IMR-90 (cell line): ENCODE data around the gene ITM2B. TPM values are rescaled to one million over a fixed set of nuclear protein-coding genes. Genes with fewer than 3 reads are reported as not detected.

ENCODE experiments used
- ATAC-seq: fragments of 200-7000 bp; cut with Tn5 transposase; 2 replicates; pipeline ENCODE4 v1.9.1; 2020; ENCODE audit warnings: low read depth, mild to moderate bottlenecking, moderate library complexity
- BruUV-seq: library from RNA; stranded (reverse); fragments of 400-500 nt; replicated peaks from 2 replicates; lab custom pipeline; 2021; lab: Mats Ljungman, UMichigan
- CTCF ChIA-PET: fragments of 300-600 bp; formaldehyde crosslinking; extraction: SDS; loops from one replicate; lab custom pipeline; 2021; ENCODE audit warnings: antibody characterized with exemption; lab: Yijun Ruan, JAX
- POLR2A ChIA-PET: fragments of 300-600 bp; sonication (Branson Sonifier 250); formaldehyde crosslinking; loops from one replicate; lab custom pipeline; 2022; ENCODE audit warnings: antibody characterized with exemption; ENCODE audit not compliant: unreplicated experiment; lab: Charles Lee
- DNase-seq: peaks from one replicate; pipeline ENCODE4 v3.0.0; 2013
- H2AFZ ChIP-seq: replicated peaks from 2 replicates; pipeline ENCODE3; 2013; ENCODE audit warnings: low read length, mild to moderate bottlenecking; ENCODE audit not compliant: poor library complexity
- H2AK5ac ChIP-seq: 2 replicates; pipeline ENCODE4 v1.6.1; 2013; ENCODE audit warnings: low read depth, low read length, inconsistent platforms
- H2AK9ac ChIP-seq: replicated peaks from 2 replicates; pipeline ENCODE3; 2013; ENCODE audit warnings: mild to moderate bottlenecking, low read depth, low read length, moderate library complexity; ENCODE audit not compliant: poor library complexity
- H2BK120ac ChIP-seq: 2 replicates; pipeline ENCODE4 v1.6.1; 2013; ENCODE audit warnings: low read depth, low read length, inconsistent platforms
- H2BK15ac ChIP-seq: 3 replicates; pipeline ENCODE4 v1.6.1; 2013; ENCODE audit warnings: low read depth, low read length, inconsistent platforms
- H2BK20ac ChIP-seq: 2 replicates; pipeline ENCODE4 v1.6.1; 2013; ENCODE audit warnings: low read depth, mild to moderate bottlenecking, inconsistent platforms, low read length, moderate library complexity
- H2BK5ac ChIP-seq: 2 replicates; pipeline ENCODE4 v1.6.1; 2013; ENCODE audit warnings: mild to moderate bottlenecking, low read depth, low read length, inconsistent platforms; ENCODE audit not compliant: poor library complexity, severe bottlenecking
- H3K14ac ChIP-seq: replicated peaks from 2 replicates; pipeline ENCODE4 v1.6.1; 2013; ENCODE audit warnings: low read depth, low read length, inconsistent platforms
- H3K18ac ChIP-seq: 2 replicates; pipeline ENCODE4 v1.6.1; 2013; ENCODE audit warnings: low read depth, low read length, control low read depth
- H3K23ac ChIP-seq: 2 replicates; pipeline ENCODE4 v1.6.1; 2013; ENCODE audit warnings: low read depth, low read length, inconsistent platforms
- H3K27ac ChIP-seq: 2 replicates; pipeline ENCODE4 v1.5.1; 2013; ENCODE audit warnings: mild to moderate bottlenecking, control low read depth, low read length; ENCODE audit not compliant: insufficient read depth
- H3K27me3 ChIP-seq: 2 replicates; pipeline ENCODE4 v1.6.1; 2013; ENCODE audit warnings: low read length; ENCODE audit not compliant: control insufficient read depth, insufficient read depth
- H3K36me3 ChIP-seq: 2 replicates; pipeline ENCODE4 v1.6.1; 2013; ENCODE audit warnings: low read length, mixed read lengths; ENCODE audit not compliant: control insufficient read depth, insufficient read depth
- H3K4ac ChIP-seq: 2 replicates; pipeline ENCODE4 v1.6.1; 2013; ENCODE audit warnings: low read depth, low read length, inconsistent platforms
- H3K4me1 ChIP-seq: 2 replicates; pipeline ENCODE4 v1.6.1; 2013; ENCODE audit warnings: low read length, mixed read lengths; ENCODE audit not compliant: control insufficient read depth, insufficient read depth
- H3K4me2 ChIP-seq: 2 replicates; pipeline ENCODE4 v1.6.1; 2013; ENCODE audit warnings: low read depth, mild to moderate bottlenecking, control low read depth, low read length, moderate library complexity
- H3K4me3 ChIP-seq: 2 replicates; pipeline ENCODE4 v1.5.1; 2013; ENCODE audit warnings: low read depth, mild to moderate bottlenecking, control low read depth, low read length, moderate library complexity; ENCODE audit not compliant: insufficient read depth
- H3K56ac ChIP-seq: 2 replicates; pipeline ENCODE4 v1.6.1; 2013; ENCODE audit warnings: low read length, inconsistent platforms; ENCODE audit not compliant: insufficient read depth; ENCODE audit errors: extremely low read depth
- H3K79me1 ChIP-seq, 2 experiments: 2 replicates each; pipeline ENCODE4 v1.6.1; 2013; ENCODE audit warnings: low read length in 2 of 2, inconsistent platforms in 1 of 2, low read depth in 1 of 2
- H3K9ac ChIP-seq: 2 replicates; pipeline ENCODE4 v1.6.1; 2013; ENCODE audit warnings: low read depth, low read length, control low read depth
- H3K9me1 ChIP-seq: 2 replicates; pipeline ENCODE4 v1.6.1; 2013; ENCODE audit warnings: low read length, inconsistent platforms; ENCODE audit not compliant: insufficient read depth
- H3K9me3 ChIP-seq: 2 replicates; pipeline ENCODE4 v1.6.1; 2013; ENCODE audit warnings: low read length; ENCODE audit not compliant: control insufficient read depth, insufficient read depth
- H4K20me1 ChIP-seq: 2 replicates; pipeline ENCODE4 v1.6.1; 2013; ENCODE audit warnings: low read length, inconsistent platforms; ENCODE audit not compliant: insufficient read depth
- H4K5ac ChIP-seq: 2 replicates; pipeline ENCODE4 v1.6.1; 2013; ENCODE audit warnings: mild to moderate bottlenecking, low read depth, low read length, control low read depth
- H4K8ac ChIP-seq, 2 experiments: 2 replicates each; pipeline ENCODE4 v1.6.1; 2013; ENCODE audit warnings: low read depth in 2 of 2, low read length in 2 of 2, control low read depth in 1 of 2, inconsistent platforms in 1 of 2
- H4K91ac ChIP-seq: 2 replicates; pipeline ENCODE4 v1.6.1; 2013; ENCODE audit warnings: low read depth, low read length, inconsistent platforms; ENCODE audit not compliant: insufficient read depth
- CEBPB ChIP-seq: IDR thresholded peaks from 2 replicates; pipeline ENCODE4 v1.6.1; 2012; ENCODE audit warnings: low read depth, low read length, improper control_type of control experiment
- CHD1 ChIP-seq: IDR thresholded peaks from 2 replicates; pipeline ENCODE4 v1.6.1; 2012; ENCODE audit warnings: low read depth, low read length, improper control_type of control experiment
- CTCF ChIP-seq: conservative IDR thresholded peaks from 2 replicates; pipeline ENCODE4 v1.5.1; 2012; ENCODE audit warnings: mild to moderate bottlenecking, low read depth, low read length, improper control_type of control experiment
- ELK1 ChIP-seq: fragments of 150-350 bp; IDR thresholded peaks from 2 replicates; pipeline ENCODE4 v1.6.1; 2016; ENCODE audit warnings: low read depth, mild to moderate bottlenecking, low read length, moderate library complexity, borderline replicate concordance
- FOS ChIP-seq: fragments of 150-350 bp; IDR thresholded peaks from 2 replicates; pipeline ENCODE4 v1.6.1; 2016; ENCODE audit warnings: low read depth, low read length
- MAFK ChIP-seq: IDR thresholded peaks from 2 replicates; pipeline ENCODE4 v1.6.1; 2012; ENCODE audit warnings: low read depth, low read length, improper control_type of control experiment
- MAZ ChIP-seq: IDR thresholded peaks from 2 replicates; pipeline ENCODE4 v1.6.1; 2012; ENCODE audit warnings: low read depth, mild to moderate bottlenecking, low read length, improper control_type of control experiment, moderate library complexity, borderline replicate concordance
- MXI1 ChIP-seq: IDR thresholded peaks from 2 replicates; pipeline ENCODE4 v1.6.1; 2012; ENCODE audit warnings: low read depth, mild to moderate bottlenecking, low read length, moderate library complexity, borderline replicate concordance
- NFE2L2 ChIP-seq: fragments of 150-350 bp; IDR thresholded peaks from 2 replicates; pipeline ENCODE4 v1.6.1; 2016; ENCODE audit warnings: low read depth, mild to moderate bottlenecking, low read length
- POLR2A ChIP-seq: IDR thresholded peaks from 2 replicates; pipeline ENCODE4 v1.6.1; 2012; ENCODE audit warnings: mild to moderate bottlenecking, low read depth, low read length
- RAD21 ChIP-seq: IDR thresholded peaks from 2 replicates; pipeline ENCODE4 v1.6.1; 2012; ENCODE audit warnings: low read length, improper control_type of control experiment
- RCOR1 ChIP-seq: IDR thresholded peaks from 2 replicates; pipeline ENCODE4 v1.6.1; 2012; ENCODE audit warnings: mild to moderate bottlenecking, low read length, improper control_type of control experiment; ENCODE audit not compliant: insufficient replicate concordance
- RFX5 ChIP-seq: IDR thresholded peaks from 2 replicates; pipeline ENCODE4 v1.8.0; 2012; ENCODE audit warnings: low read depth, mild to moderate bottlenecking, low read length, moderate library complexity
- SMC3 ChIP-seq: fragments of 150-350 bp; IDR thresholded peaks from 2 replicates; pipeline ENCODE4 v1.6.1; 2016; ENCODE audit warnings: low read depth, mild to moderate bottlenecking, antibody characterized with exemption, low read length, moderate library complexity
- WGBS, 2 experiments: methylation state at CpG; one replicate each; pipeline versions ENCODE4 v1.1.5 to v1.1.7; 2013; ENCODE audit warnings: missing lambda C conversion rate in 2 of 2; ENCODE audit not compliant: insufficient read length in 1 of 2; ENCODE audit errors: extremely low coverage in 2 of 2; 5-methylcytosine and 5-hydroxymethylcytosine counted together
- dilution Hi-C: fragments of 300-500 bp; cut with HindIII; formaldehyde crosslinking; loops from one replicate; pipeline ENCODE4 v1.14.3; 2018; ENCODE audit warnings: low sequenced_read_pairs; ENCODE audit not compliant: unreplicated experiment
- in situ Hi-C: fragments of 300-500 bp; cut with MboI; formaldehyde crosslinking; loops from 3 replicates; pipeline ENCODE4 v1.14.3; 2019; ENCODE audit warnings: low sequenced_read_pairs, inconsistent platforms, mixed read lengths
- intact Hi-C: fragments of 100-400 bp; cut with micrococcal nuclease; formaldehyde crosslinking; loops from 2 replicates; pipeline ENCODE4 v1.10.0; 2022
- polyA plus RNA-seq, 3 experiments: library from polyadenylated mRNA; depleted of rRNA; stranded (reverse); fragments of >200 nt; gene quantifications; 2 replicates each; pipeline ENCODE4 v1.2.3, GENCODE V29; 2012; ENCODE audit warnings: low replicate concordance in 1 of 3
- total RNA-seq: library from RNA; depleted of rRNA; stranded (reverse); fragments of >200 nt; gene quantifications from 2 replicates; pipeline ENCODE4 v1.2.3, GENCODE V29; 2012

ITM2B gene
- total and polyA plus RNA-seq, 2 of the 4 experiments (the other 2 are of a cell fraction): 51.1 to 158 TPM

GRCh38 chr13:48317511-48318376 is 84.7 kb downstream of the ITM2B start:
- no peak overlapping the region for H3K27ac ChIP-seq
- intact Hi-C loops (no loop called here), dilution Hi-C loops (no loop called here), in situ Hi-C loops (no loop called here)
- ChIA-PET CTCF (no interaction called here), POLR2A (no interaction called here)
- WGBS, 2 experiments: 85% methylated on average over 25 of the region's 41 CpGs; no CpG with 5 or more reads in 1 of the 2 experiments
- no peaks in the 10 kb centered on the region for H4K20me1 ChIP-seq
- no peak overlapping the region for H3K4me2 ChIP-seq
- H3K36me3 ChIP-seq: peaks cover 21% of the 10 kb centered on the region
- H2AK9ac ChIP-seq: no peak overlapping the region
- no peak overlapping the region for H2BK120ac ChIP-seq
- H3K9ac ChIP-seq: no peak overlapping the region
- no peak overlapping the region for H3K4me3 ChIP-seq
- no peak overlapping the region for H2AK5ac ChIP-seq
- H3K18ac ChIP-seq: no peak overlapping the region
- H3K9me3 ChIP-seq: peaks cover 8% of the 10 kb centered on the region; the same call in 1 of the 2 replicates
- H3K4ac ChIP-seq: no peak overlapping the region
- peaks cover 19 to 21% of the 10 kb centered on the region in 2 experiments for H3K79me1 ChIP-seq
- no peak overlapping the region for H2BK20ac ChIP-seq
- no peak overlapping the region for H4K5ac ChIP-seq
- no peaks in the 10 kb centered on the region for H3K27me3 ChIP-seq
- no peak overlapping the region for H2BK15ac ChIP-seq
- H4K91ac ChIP-seq: no peak overlapping the region
- ATAC-seq (no peak), DNase-seq (no peak)
- no peak overlapping the region for H3K56ac ChIP-seq
- H3K4me1 ChIP-seq: no peaks in the 10 kb centered on the region
- no peak for TF ChIP-seq FOS
- no peak for TF ChIP-seq MXI1
- no peak for TF ChIP-seq RFX5
- no peak for TF ChIP-seq RAD21
- no peak for TF ChIP-seq POLR2A
- TF ChIP-seq SMC3: no peak
- no peak for TF ChIP-seq RCOR1
- no peak for TF ChIP-seq ELK1
- no peak for TF ChIP-seq CHD1
- no peak for TF ChIP-seq MAFK
- no peak for TF ChIP-seq NFE2L2
- no peak for TF ChIP-seq CEBPB
- TF ChIP-seq CTCF: no peak
- no peak for TF ChIP-seq MAZ
- H3K14ac ChIP-seq: no peak overlapping the region
- no peak overlapping the region for H2BK5ac ChIP-seq
- no peak overlapping the region for H2AFZ ChIP-seq
- BruUV-seq: no TSS peak
- no peak overlapping the region for H3K23ac ChIP-seq
- H3K9me1 ChIP-seq: no peaks in the 10 kb centered on the region
- H4K8ac ChIP-seq: no peak overlapping the region
